HepG2 (cell line): ENCODE data around the gene B4GALT1. TPM values are rescaled to one million over a fixed set of nuclear protein-coding genes. Genes with fewer than 3 reads are reported as not detected.

Experiments used
- EEA1 ChIP-seq: sonication (generic); formaldehyde crosslinking; IDR thresholded peaks from 2 replicates; pipeline ENCODE4 v1.5.1; 2020; ENCODE audit warnings: mild to moderate bottlenecking, missing genetic modification reagents, borderline replicate concordance
- FOXA1 ChIP-seq, 2 experiments: fragments of 450-650 bp in 1 of 2; sonication (generic) in 1 of 2; formaldehyde crosslinking in 1 of 2; IDR thresholded peaks; 2 replicates each; pipeline versions ENCODE4 v1.4.0 to v1.6.1; 2016 to 2020; ENCODE audit warnings: missing genetic modification reagents in 1 of 2
- MIXL1 ChIP-seq: IDR thresholded peaks from 2 replicates; pipeline ENCODE4 v1.6.1; 2016
- MTF1 ChIP-seq: sonication (generic); formaldehyde crosslinking; IDR thresholded peaks from 2 replicates; pipeline ENCODE4 v1.5.0; 2020; ENCODE audit warnings: missing genetic modification reagents
- NBN ChIP-seq: fragments of 450-650 bp; conservative IDR thresholded peaks from 2 replicates; pipeline ENCODE4 v1.6.1; 2017
- NR1H2 ChIP-seq: sonication (generic); formaldehyde crosslinking; IDR thresholded peaks from 2 replicates; pipeline ENCODE4 v1.8.1; 2022; ENCODE audit warnings: low read depth, missing genetic modification reagents, borderline replicate concordance
- PPARG ChIP-seq: conservative IDR thresholded peaks from 2 replicates; pipeline ENCODE4 v1.6.1; 2016; ENCODE audit warnings: missing biosample characterization, missing genetic modification reagents
- PTBP1 ChIP-seq: fragments of 200-400 bp; formaldehyde crosslinking; IDR thresholded peaks from 2 replicates; pipeline ENCODE4 v1.6.1; 2018; ENCODE audit warnings: low read length, low read depth; ENCODE audit not compliant: poor library complexity, severe bottlenecking
- RAD51 ChIP-seq: fragments of 450-650 bp; IDR thresholded peaks from 2 replicates; pipeline ENCODE4 v1.6.1; 2016; ENCODE audit warnings: borderline replicate concordance
- SMAD9 ChIP-seq: sonication (generic); formaldehyde crosslinking; IDR thresholded peaks from 2 replicates; pipeline ENCODE4 v1.5.1; 2020; ENCODE audit warnings: mild to moderate bottlenecking, missing genetic modification reagents
- SP4 ChIP-seq: sonication (generic); formaldehyde crosslinking; IDR thresholded peaks from 2 replicates; pipeline ENCODE4 v1.8.1; 2023; ENCODE audit warnings: mild to moderate bottlenecking, missing genetic modification reagents
- ZBTB38 ChIP-seq: sonication (generic); formaldehyde crosslinking; IDR thresholded peaks from 2 replicates; pipeline ENCODE4 v1.5.1; 2020; ENCODE audit warnings: mild to moderate bottlenecking, missing genetic modification reagents
- ZBTB8A ChIP-seq: sonication (generic); formaldehyde crosslinking; IDR thresholded peaks from 2 replicates; pipeline ENCODE4 v1.4.0; 2020; ENCODE audit warnings: mild to moderate bottlenecking, low read depth, missing genetic modification reagents, borderline replicate concordance
- ZNF136 ChIP-seq: sonication (generic); formaldehyde crosslinking; IDR thresholded peaks from 2 replicates; pipeline ENCODE4 v1.8.1; 2022; ENCODE audit warnings: low read depth, mild to moderate bottlenecking, moderate library complexity, missing genetic modification reagents
- ZNF205 ChIP-seq: IDR thresholded peaks from 2 replicates; pipeline ENCODE4 v1.6.1; 2018; ENCODE audit warnings: missing biosample characterization, missing genetic modification reagents
- ZNF225 ChIP-seq: sonication (generic); formaldehyde crosslinking; IDR thresholded peaks from 2 replicates; pipeline ENCODE4 v1.4.0; 2020; ENCODE audit warnings: mild to moderate bottlenecking, missing genetic modification reagents
- ZSCAN30 ChIP-seq: sonication (generic); formaldehyde crosslinking; IDR thresholded peaks from 2 replicates; pipeline ENCODE4 v1.5.0; 2020; ENCODE audit warnings: mild to moderate bottlenecking, missing genetic modification reagents
- polyA plus RNA-seq, 8 experiments: library from polyadenylated mRNA; depleted of rRNA in 3 of 8; stranded (reverse) in 7 of 8; unstranded in 1 of 8; fragments of >200 nt; fragmentation: Illumina TruSeq in 4 of 8; extraction: Trizol in 4 of 8; gene quantifications; 2 replicates each; pipeline versions ENCODE4 v1.2.1 to v1.2.3, GENCODE V29; 2011 to 2016; ENCODE audit warnings: low read depth in 4 of 8, missing spikeins in 1 of 8, mixed read lengths in 1 of 8; ENCODE audit not compliant: insufficient read depth in 1 of 8
- total RNA-seq, 5 experiments: library from RNA; depleted of rRNA; stranded (reverse); fragments of >200 nt; fragmentation: Illumina TruSeq; extraction: Trizol; gene quantifications; 2 replicates each; pipeline ENCODE4 v1.2.3, GENCODE V29; 2016; ENCODE audit warnings: low read depth in 1 of 5
- TF ChIP-seq, protein P1 (sequence below): IDR thresholded peaks from 2 replicates; pipeline ENCODE4 v1.6.1; 2016; ENCODE audit warnings: mild to moderate bottlenecking
- TF ChIP-seq, protein P2 (sequence below): IDR thresholded peaks from 2 replicates; pipeline ENCODE4 v1.6.1; 2012; ENCODE audit warnings: inconsistent platforms
- TF ChIP-seq, protein P3 (sequence below): IDR thresholded peaks from 2 replicates; pipeline ENCODE4 v1.6.1; 2012; ENCODE audit warnings: low read depth, low read length, improper control_type of control experiment
- TF ChIP-seq, protein P4 (sequence below): sonication (generic); formaldehyde crosslinking; IDR thresholded peaks from 2 replicates; pipeline ENCODE4 v1.5.0; 2020; ENCODE audit warnings: mild to moderate bottlenecking, missing genetic modification reagents, moderate library complexity
- TF ChIP-seq, protein P5 (sequence below): sonication (generic); formaldehyde crosslinking; IDR thresholded peaks from 2 replicates; pipeline ENCODE4 v1.5.1; 2020; ENCODE audit warnings: mild to moderate bottlenecking, missing genetic modification reagents, borderline replicate concordance

The B4GALT1 gene
- total and polyA plus RNA-seq, 2 of the 13 experiments (the other 11 are each of a cell fraction or from before 2014, with no cell fraction given) = 15.7 to 33.5 TPM

DNA sequence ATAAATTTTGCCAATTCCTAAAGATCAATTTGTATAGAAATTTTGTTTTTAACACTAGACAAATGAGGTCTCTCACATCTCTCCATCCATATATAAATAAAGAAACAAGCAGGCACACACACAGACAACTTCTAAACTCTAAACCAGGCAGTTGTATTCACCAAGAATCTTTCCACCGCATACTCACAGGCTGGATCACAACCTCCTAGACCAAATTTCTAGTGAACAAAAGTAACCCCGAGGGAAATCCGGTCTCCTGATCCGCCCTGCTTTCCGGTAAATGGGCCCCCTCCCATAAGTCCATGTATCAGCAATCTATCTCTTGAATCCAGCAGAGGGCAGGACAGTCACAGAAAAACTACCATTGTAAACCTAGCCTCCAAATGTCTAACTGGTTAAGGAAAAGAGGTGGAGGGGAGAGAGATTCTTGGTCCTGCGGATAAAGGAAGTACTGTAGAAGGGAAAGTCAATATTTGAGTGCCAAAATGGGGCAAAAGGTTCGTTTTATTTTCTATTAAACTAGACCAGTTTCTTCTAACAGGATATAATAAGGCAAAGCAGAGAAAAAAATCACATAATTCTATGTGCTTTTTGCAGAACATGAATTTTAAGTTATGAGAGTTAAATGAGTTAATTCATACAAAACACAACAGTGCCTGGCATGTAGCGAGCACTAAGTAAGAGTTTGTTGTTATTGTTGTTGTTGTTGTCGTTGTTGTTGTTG is 85.8 kb downstream of the B4GALT1 start (continued):
- TF ChIP-seq PTBP1 (no peak), ZNF205 (CRISPR knock-in tag) (no peak), ZBTB38 (no peak), FOXA1 (IDR thresholded peaks at IDR 0.05) (no peak), FOXA1 (CRISPR knock-in tag; IDR thresholded peaks at IDR 0.05) (0 out of 2 replicates have a peak, but pooled peaks have one; percentile 30), SMAD9 (CRISPR knock-in tag) (no peak), NBN (no peak), MIXL1 (CRISPR knock-in tag) (peak; percentile 80), SP4 (CRISPR knock-in tag) (no peak), MTF1 (CRISPR knock-in tag) (no peak), ZSCAN30 (CRISPR knock-in tag) (no peak), ZNF225 (CRISPR knock-in tag) (no peak), PPARG (peak; percentile 27; the same call in 1 of the 2 replicates), NR1H2 (no peak), ZBTB8A (CRISPR knock-in tag) (no peak), ZNF136 (CRISPR knock-in tag) (no peak), RAD51 (no peak), EEA1 (CRISPR knock-in tag) (no peak)
- TF ChIP-seq, protein P1, sequence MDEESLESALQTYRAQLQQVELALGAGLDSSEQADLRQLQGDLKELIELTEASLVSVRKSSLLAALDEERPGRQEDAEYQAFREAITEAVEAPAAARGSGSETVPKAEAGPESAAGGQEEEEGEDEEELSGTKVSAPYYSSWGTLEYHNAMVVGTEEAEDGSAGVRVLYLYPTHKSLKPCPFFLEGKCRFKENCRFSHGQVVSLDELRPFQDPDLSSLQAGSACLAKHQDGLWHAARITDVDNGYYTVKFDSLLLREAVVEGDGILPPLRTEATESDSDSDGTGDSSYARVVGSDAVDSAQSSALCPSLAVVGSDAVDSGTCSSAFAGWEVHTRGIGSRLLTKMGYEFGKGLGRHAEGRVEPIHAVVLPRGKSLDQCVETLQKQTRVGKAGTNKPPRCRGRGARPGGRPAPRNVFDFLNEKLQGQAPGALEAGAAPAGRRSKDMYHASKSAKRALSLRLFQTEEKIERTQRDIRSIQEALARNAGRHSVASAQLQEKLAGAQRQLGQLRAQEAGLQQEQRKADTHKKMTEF (CRISPR knock-in tag) = 0 out of 2 replicates have a peak, but pooled peaks have one; percentile 40
- TF ChIP-seq, protein P2, sequence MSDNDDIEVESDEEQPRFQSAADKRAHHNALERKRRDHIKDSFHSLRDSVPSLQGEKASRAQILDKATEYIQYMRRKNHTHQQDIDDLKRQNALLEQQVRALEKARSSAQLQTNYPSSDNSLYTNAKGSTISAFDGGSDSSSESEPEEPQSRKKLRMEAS = no peak
- TF ChIP-seq, protein P3, sequence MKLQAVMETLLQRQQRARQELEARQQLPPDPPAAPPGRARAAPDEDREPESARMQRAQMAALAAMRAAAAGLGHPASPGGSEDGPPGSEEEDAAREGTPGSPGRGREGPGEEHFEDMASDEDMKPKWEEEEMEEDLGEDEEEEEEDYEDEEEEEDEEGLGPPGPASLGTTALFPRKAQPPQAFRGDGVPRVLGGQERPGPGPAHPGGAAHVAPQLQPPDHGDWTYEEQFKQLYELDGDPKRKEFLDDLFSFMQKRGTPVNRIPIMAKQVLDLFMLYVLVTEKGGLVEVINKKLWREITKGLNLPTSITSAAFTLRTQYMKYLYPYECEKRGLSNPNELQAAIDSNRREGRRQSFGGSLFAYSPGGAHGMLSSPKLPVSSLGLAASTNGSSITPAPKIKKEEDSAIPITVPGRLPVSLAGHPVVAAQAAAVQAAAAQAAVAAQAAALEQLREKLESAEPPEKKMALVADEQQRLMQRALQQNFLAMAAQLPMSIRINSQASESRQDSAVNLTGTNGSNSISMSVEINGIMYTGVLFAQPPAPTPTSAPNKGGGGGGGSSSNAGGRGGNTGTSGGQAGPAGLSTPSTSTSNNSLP = 0 out of 2 replicates have a peak, but pooled peaks have one; percentile 46
- TF ChIP-seq, protein P4, sequence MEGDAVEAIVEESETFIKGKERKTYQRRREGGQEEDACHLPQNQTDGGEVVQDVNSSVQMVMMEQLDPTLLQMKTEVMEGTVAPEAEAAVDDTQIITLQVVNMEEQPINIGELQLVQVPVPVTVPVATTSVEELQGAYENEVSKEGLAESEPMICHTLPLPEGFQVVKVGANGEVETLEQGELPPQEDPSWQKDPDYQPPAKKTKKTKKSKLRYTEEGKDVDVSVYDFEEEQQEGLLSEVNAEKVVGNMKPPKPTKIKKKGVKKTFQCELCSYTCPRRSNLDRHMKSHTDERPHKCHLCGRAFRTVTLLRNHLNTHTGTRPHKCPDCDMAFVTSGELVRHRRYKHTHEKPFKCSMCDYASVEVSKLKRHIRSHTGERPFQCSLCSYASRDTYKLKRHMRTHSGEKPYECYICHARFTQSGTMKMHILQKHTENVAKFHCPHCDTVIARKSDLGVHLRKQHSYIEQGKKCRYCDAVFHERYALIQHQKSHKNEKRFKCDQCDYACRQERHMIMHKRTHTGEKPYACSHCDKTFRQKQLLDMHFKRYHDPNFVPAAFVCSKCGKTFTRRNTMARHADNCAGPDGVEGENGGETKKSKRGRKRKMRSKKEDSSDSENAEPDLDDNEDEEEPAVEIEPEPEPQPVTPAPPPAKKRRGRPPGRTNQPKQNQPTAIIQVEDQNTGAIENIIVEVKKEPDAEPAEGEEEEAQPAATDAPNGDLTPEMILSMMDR (CRISPR knock-in tag) = peak; percentile 88
- TF ChIP-seq, protein P5, sequence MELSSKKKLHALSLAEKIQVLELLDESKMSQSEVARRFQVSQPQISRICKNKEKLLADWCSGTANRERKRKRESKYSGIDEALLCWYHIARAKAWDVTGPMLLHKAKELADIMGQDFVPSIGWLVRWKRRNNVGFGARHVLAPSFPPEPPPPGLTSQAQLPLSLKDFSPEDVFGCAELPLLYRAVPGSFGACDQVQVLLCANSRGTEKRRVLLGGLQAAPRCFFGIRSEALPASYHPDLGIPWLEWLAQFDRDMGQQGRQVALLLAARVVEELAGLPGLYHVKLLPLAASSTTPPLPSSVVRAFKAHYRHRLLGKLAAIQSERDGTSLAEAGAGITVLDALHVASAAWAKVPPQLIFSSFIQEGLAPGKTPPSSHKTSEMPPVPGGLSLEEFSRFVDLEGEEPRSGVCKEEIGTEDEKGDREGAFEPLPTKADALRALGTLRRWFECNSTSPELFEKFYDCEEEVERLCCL (CRISPR knock-in tag) = no peak
